ENCODE results near the gene SYNPR.
"Not testable (repeated sequence)": the region's sequence is repeated elsewhere in the genome, so short reads cannot be mapped to it uniquely, and the experiment has no call there.

Gene SYNPR

GRCh38 chr3:63278171-63279004 is at the start of gene SYNPR:
TSS of gene SYNPR (plus strand) at chr3:63278308.
- no peak for DNase-seq (ENCODE audit: low spot score)

GRCh38 chr3:63228677-63229076 is 49.4 kb upstream of the SYNPR start:
- DNase-seq (ENCODE audit: low spot score): peak; percentile 61

GRCh38 chr3:63230146-63230545 is 48.0 kb upstream of the SYNPR start:
- DNase-seq (ENCODE audit: low spot score): no peak

- DNase-seq (ENCODE audit: low spot score): no peak
Measured at GRCh38 chr3:63231643-63232042, 46.5 kb upstream of the SYNPR start.

GRCh38 chr3:63232764-63233396 is 45.2 kb upstream of the SYNPR start:
- DNase-seq (ENCODE audit: low spot score): peak; percentile 16

- DNase-seq (ENCODE audit: low spot score): peak; percentile 16
Measured at GRCh38 chr3:63240381-63240902, 37.7 kb upstream of the SYNPR start.

GRCh38 chr3:63242124-63242523 is 36.0 kb upstream of the SYNPR start:
- DNase-seq (ENCODE audit: low spot score): no peak

- no peak for DNase-seq (ENCODE audit: low spot score)
Measured at GRCh38 chr3:63244486-63244885, 33.6 kb upstream of the SYNPR start.

GRCh38 chr3:63245726-63246241 is 32.3 kb upstream of the SYNPR start:
- no peak for DNase-seq (ENCODE audit: low spot score)

- no peak for DNase-seq (ENCODE audit: low spot score)
Measured at GRCh38 chr3:63248015-63248414, 30.1 kb upstream of the SYNPR start.

- no peak for DNase-seq (ENCODE audit: low spot score)
Measured at GRCh38 chr3:63251499-63251898, 26.6 kb upstream of the SYNPR start.

- DNase-seq (ENCODE audit: low spot score): not testable (repeated sequence)
Measured at GRCh38 chr3:63255819-63256218, 22.3 kb upstream of the SYNPR start.

- DNase-seq (ENCODE audit: low spot score): no peak
Measured at GRCh38 chr3:63264716-63265115, 13.4 kb upstream of the SYNPR start.

GRCh38 chr3:63274359-63274758 is 3.7 kb upstream of the SYNPR start:
- no peak for DNase-seq (ENCODE audit: low spot score)

GRCh38 chr3:63279005-63279841 is 1.1 kb downstream of the SYNPR start:
- peak; percentile 51 for DNase-seq (ENCODE audit: low spot score)

- no peak for DNase-seq (ENCODE audit: low spot score)
Measured at GRCh38 chr3:63287610-63288009, 9.5 kb downstream of the SYNPR start.

GRCh38 chr3:63290686-63291085 is 12.6 kb downstream of the SYNPR start:
- no peak for DNase-seq (ENCODE audit: low spot score)

GRCh38 chr3:63294332-63294731 is 16.2 kb downstream of the SYNPR start:
- no peak for DNase-seq (ENCODE audit: low spot score)

- DNase-seq (ENCODE audit: low spot score): no peak
Measured at GRCh38 chr3:63295356-63295755, 17.2 kb downstream of the SYNPR start.

- no peak for DNase-seq (ENCODE audit: low spot score)
Measured at GRCh38 chr3:63295806-63296205, 17.7 kb downstream of the SYNPR start.

- DNase-seq (ENCODE audit: low spot score): no peak
Measured at GRCh38 chr3:63296249-63296648, 18.1 kb downstream of the SYNPR start.

- no peak for DNase-seq (ENCODE audit: low spot score)
Measured at GRCh38 chr3:63303238-63303637, 25.1 kb downstream of the SYNPR start.
